Calu3 (cell line): ENCODE measurements around the gene ZNF683. TPM values are rescaled to one million over a fixed set of nuclear protein-coding genes. Genes with fewer than 3 reads are reported as not detected.

Experiments used
- BruUV-seq: library from RNA; stranded (reverse); fragments of 400-500 nt; replicated peaks from 2 replicates; lab custom pipeline; 2021; lab: Mats Ljungman, UMichigan
- CTCF ChIA-PET: fragments of 300-600 bp; sonication (Branson Sonifier 250); formaldehyde crosslinking; loops from one replicate; lab custom pipeline; 2022; ENCODE audit warnings: antibody characterized with exemption; lab: Charles Lee
- DNase-seq: peaks from one replicate; pipeline ENCODE4 v3.0.0; 2022
- H3K27ac Mint-ChIP-seq: one replicate; pipeline ENCODE4 v1.8.0; 2022; ENCODE audit warnings: mixed read lengths; ENCODE audit not compliant: unreplicated experiment
- H3K27me3 Mint-ChIP-seq: one replicate; pipeline ENCODE4 v1.8.0; 2022; ENCODE audit warnings: mixed read lengths; ENCODE audit not compliant: unreplicated experiment
- H3K36me3 Mint-ChIP-seq: one replicate; pipeline ENCODE4 v1.8.0; 2022; ENCODE audit warnings: mild to moderate bottlenecking, moderate library complexity, mixed read lengths; ENCODE audit not compliant: insufficient read depth, unreplicated experiment
- H3K4me1 Mint-ChIP-seq: one replicate; pipeline ENCODE4 v1.8.0; 2022; ENCODE audit warnings: mild to moderate bottlenecking, low read depth, mixed read lengths; ENCODE audit not compliant: unreplicated experiment
- H3K4me3 Mint-ChIP-seq: one replicate; pipeline ENCODE4 v1.8.0; 2022; ENCODE audit warnings: mild to moderate bottlenecking, low read depth, moderate library complexity, mixed read lengths; ENCODE audit not compliant: unreplicated experiment
- H3K9me3 Mint-ChIP-seq: one replicate; pipeline ENCODE4 v1.8.0; 2022; ENCODE audit warnings: low read depth, mixed read lengths; ENCODE audit not compliant: unreplicated experiment
- CTCF ChIP-seq: fragments of 200-600 bp; IDR thresholded peaks from one replicate; pipeline ENCODE4 v1.8.0; 2022; ENCODE audit warnings: antibody characterized with exemption; ENCODE audit not compliant: unreplicated experiment
- intact Hi-C: fragments of 100-400 bp; cut with micrococcal nuclease; formaldehyde crosslinking; loops from one replicate; pipeline ENCODE4 v1.10.0; 2022; ENCODE audit not compliant: unreplicated experiment
- total RNA-seq: library from RNA; stranded (reverse); gene quantifications from 2 replicates; pipeline ENCODE4 v1.2.3, GENCODE V29; 2022

Gene ZNF683
- total RNA-seq, 1 experiment from 2014 or later: not detected

GRCh38 chr1:26409191-26409807 lies 36.7 kb upstream of the ZNF683 start:
- no peak for DNase-seq
- no peak overlapping the region for H3K4me3 Mint-ChIP-seq
- no TSS peak for BruUV-seq
- no peak overlapping the region for H3K27ac Mint-ChIP-seq
- H3K4me1 Mint-ChIP-seq: no peaks in the 10 kb centered on the region
- CTCF ChIA-PET: no interaction called here
- intact Hi-C loops: no loop called here
- H3K27me3 Mint-ChIP-seq: peaks cover 64% of the 10 kb centered on the region
- no peaks in the 10 kb centered on the region for H3K9me3 Mint-ChIP-seq
- TF ChIP-seq CTCF: no peak
- H3K36me3 Mint-ChIP-seq: no peaks in the 10 kb centered on the region

- Mint-ChIP-seq H3K4me1 (no peaks in the 10 kb centered on the region), H3K4me3 (no peak overlapping the region), H3K27ac (no peak overlapping the region), H3K36me3 (no peaks in the 10 kb centered on the region), H3K9me3 (no peaks in the 10 kb centered on the region), H3K27me3 (peaks cover 64% of the 10 kb centered on the region)
- intact Hi-C loops: no loop called here
- TF ChIP-seq CTCF: no peak
- CTCF ChIA-PET: no interaction called here
- no TSS peak for BruUV-seq
- DNase-seq: peak; percentile 69
Observed at GRCh38 chr1:26408604-26409003, 36.1 kb upstream of the ZNF683 start.

GRCh38 chr1:26405281-26405915 lies 32.8 kb upstream of the ZNF683 start:
- CTCF ChIA-PET: no interaction called here
- H3K4me1 Mint-ChIP-seq: no peaks in the 10 kb centered on the region
- no peaks in the 10 kb centered on the region for H3K9me3 Mint-ChIP-seq
- no peak overlapping the region for H3K4me3 Mint-ChIP-seq
- no peak for DNase-seq
- BruUV-seq: no TSS peak
- intact Hi-C loops: no loop called here
- no peaks in the 10 kb centered on the region for H3K36me3 Mint-ChIP-seq
- no peak for TF ChIP-seq CTCF
- H3K27ac Mint-ChIP-seq: no peak overlapping the region
- H3K27me3 Mint-ChIP-seq: peaks cover 49% of the 10 kb centered on the region

GRCh38 chr1:26404641-26405040 lies 32.1 kb upstream of the ZNF683 start:
- BruUV-seq: no TSS peak
- DNase-seq: no peak
- CTCF ChIA-PET: no interaction called here
- Mint-ChIP-seq H3K27me3 (peaks cover 42% of the 10 kb centered on the region), H3K27ac (no peak overlapping the region), H3K36me3 (no peaks in the 10 kb centered on the region), H3K4me1 (no peaks in the 10 kb centered on the region), H3K9me3 (no peaks in the 10 kb centered on the region), H3K4me3 (no peak overlapping the region)
- no peak for TF ChIP-seq CTCF
- intact Hi-C loops: no loop called here
